ENCODE measurements around the gene SGCA.

The SGCA gene

GRCh38 chr17:50135316-50136095 is 30.3 kb upstream of the SGCA start (continued):
- TF ChIP-seq ZNF148 (tag by site-specific recombination; IDR thresholded peaks at IDR 0.05; ENCODE audit: borderline replicate concordance) (no peak), ZNF791 (tag by site-specific recombination; IDR thresholded peaks at IDR 0.05) (no peak)

DNA sequence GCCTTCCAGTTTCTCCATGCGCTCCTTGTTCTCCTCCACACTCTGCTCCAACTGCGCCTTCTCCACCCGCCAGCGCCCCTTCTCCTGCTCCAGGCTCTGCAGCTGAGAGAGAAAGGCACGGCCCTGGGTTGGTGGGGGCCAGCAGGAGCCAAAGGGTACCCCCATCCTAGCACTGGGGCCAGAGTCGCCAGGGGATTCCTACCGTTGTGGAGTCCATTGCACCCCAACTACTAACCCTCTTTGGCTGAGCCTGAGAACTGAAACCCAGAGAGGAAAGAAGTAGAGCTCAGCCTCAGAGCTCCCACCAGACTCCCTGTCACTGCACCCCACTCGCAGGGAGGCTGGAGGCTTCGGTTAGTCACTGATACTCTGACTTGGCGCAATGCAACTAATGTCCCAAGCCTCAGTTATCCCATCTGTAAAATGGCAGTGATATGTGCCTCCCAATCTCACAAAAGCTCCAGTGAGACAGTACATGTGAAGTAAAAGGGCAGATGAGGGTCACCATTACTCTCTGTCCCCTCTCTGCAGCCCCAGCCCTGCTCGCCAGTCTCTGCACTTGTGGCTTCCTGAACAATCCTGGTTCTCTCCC is 29.6 kb upstream of the SGCA start:
- Histone ChIP-seq H3K27ac (ENCODE audit: extremely low read depth, low read depth, low read length) (no peak overlapping the region), H3K9me3 (ENCODE audit: control insufficient read depth, insufficient read depth, low read depth, low read length) (no peaks in the 10 kb centered on the region), H3K4me1 (ENCODE audit: control insufficient read depth, insufficient read depth, low read length) (no peaks in the 10 kb centered on the region), H3K4me3 (ENCODE audit: low read depth, low read length) (no peak overlapping the region), H3K36me3 (ENCODE audit: control insufficient read depth in 2 of 2, insufficient read depth in 1 of 2, low read length in 2 of 2) (peaks cover 22 to 80% of the 10 kb centered on the region in 2 experiments)
- ChIA-PET POLR2A (interaction anchor here (0.9 to 2.4 kb wide), 4 partner anchors 16 to 42 kb away, joined by 3 to 10 read pairs (median 3); no protein-coding TSS in a partner anchor), CTCF (interaction anchor here (0.9 to 1.5 kb wide), 5 partner anchors 21 to 42 kb away, joined by 3 to 10 read pairs (median 5); partner anchors contain the start of genes PDK2 and SGCA)
- TF ChIP-seq ZFP41 (tag by site-specific recombination; IDR thresholded peaks at IDR 0.05; ENCODE audit: borderline replicate concordance): no peak
- TF ChIP-seq, protein P1, sequence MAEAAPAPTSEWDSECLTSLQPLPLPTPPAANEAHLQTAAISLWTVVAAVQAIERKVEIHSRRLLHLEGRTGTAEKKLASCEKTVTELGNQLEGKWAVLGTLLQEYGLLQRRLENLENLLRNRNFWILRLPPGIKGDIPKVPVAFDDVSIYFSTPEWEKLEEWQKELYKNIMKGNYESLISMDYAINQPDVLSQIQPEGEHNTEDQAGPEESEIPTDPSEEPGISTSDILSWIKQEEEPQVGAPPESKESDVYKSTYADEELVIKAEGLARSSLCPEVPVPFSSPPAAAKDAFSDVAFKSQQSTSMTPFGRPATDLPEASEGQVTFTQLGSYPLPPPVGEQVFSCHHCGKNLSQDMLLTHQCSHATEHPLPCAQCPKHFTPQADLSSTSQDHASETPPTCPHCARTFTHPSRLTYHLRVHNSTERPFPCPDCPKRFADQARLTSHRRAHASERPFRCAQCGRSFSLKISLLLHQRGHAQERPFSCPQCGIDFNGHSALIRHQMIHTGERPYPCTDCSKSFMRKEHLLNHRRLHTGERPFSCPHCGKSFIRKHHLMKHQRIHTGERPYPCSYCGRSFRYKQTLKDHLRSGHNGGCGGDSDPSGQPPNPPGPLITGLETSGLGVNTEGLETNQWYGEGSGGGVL (tag by site-specific recombination; IDR thresholded peaks at IDR 0.05): no peak
- no peak for TF ChIP-seq ZNF664 (tag by site-specific recombination; IDR thresholded peaks at IDR 0.05)
- no peak for TF ChIP-seq ZNF621 (tag by site-specific recombination; IDR thresholded peaks at IDR 0.05)
- no peak for TF ChIP-seq ZBTB21 (tag by site-specific recombination; IDR thresholded peaks at IDR 0.05)
- no peak for TF ChIP-seq AEBP2 (tag by site-specific recombination; IDR thresholded peaks at IDR 0.05; ENCODE audit: borderline replicate concordance)
- TF ChIP-seq BCL6B (tag by site-specific recombination; IDR thresholded peaks at IDR 0.05): no peak
- TF ChIP-seq HOXA7 (CRISPR knock-in tag; IDR thresholded peaks at IDR 0.05; ENCODE audit: borderline replicate concordance): no peak
- TF ChIP-seq, protein P2, sequence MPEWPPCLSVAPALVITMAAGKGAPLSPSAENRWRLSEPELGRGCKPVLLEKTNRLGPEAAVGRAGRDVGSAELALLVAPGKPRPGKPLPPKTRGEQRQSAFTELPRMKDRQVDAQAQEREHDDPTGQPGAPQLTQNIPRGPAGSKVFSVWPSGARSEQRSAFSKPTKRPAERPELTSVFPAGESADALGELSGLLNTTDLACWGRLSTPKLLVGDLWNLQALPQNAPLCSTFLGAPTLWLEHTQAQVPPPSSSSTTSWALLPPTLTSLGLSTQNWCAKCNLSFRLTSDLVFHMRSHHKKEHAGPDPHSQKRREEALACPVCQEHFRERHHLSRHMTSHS (tag by site-specific recombination; IDR thresholded peaks at IDR 0.05): no peak
- no peak for TF ChIP-seq ZNF202 (tag by site-specific recombination; IDR thresholded peaks at IDR 0.05; ENCODE audit: borderline replicate concordance)
- TF ChIP-seq, protein P3, sequence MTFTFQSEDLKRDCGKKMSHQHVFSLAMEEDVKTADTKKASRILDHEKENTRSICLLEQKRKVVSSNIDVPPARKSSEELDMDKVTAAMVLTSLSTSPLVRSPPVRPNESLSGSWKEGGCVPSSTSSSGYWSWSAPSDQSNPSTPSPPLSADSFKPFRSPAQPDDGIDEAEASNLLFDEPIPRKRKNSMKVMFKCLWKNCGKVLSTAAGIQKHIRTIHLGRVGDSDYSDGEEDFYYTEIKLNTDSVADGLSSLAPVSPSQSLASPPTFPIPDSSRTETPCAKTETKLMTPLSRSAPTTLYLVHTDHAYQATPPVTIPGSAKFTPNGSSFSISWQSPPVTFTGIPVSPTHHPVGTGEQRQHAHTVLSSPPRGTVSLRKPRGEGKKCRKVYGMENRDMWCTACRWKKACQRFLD (tag by site-specific recombination; IDR thresholded peaks at IDR 0.05): no peak
- no peak for TF ChIP-seq ZNF513 (tag by site-specific recombination; IDR thresholded peaks at IDR 0.05)
